GM18907 (cell line): ENCODE measurements around the gene HNRNPA2B1.
"Not testable (repeated sequence)": the region's sequence is repeated elsewhere in the genome, so short reads cannot be mapped to it uniquely, and the experiment has no call there.

ENCODE experiments used
- ATAC-seq: cut with Tn5 transposase; IDR thresholded peaks from one replicate; pipeline ENCODE4 v1.9.1; 2021; ENCODE audit warnings: mild to moderate bottlenecking, moderate library complexity; ENCODE audit not compliant: unreplicated experiment

The HNRNPA2B1 gene

DNA sequence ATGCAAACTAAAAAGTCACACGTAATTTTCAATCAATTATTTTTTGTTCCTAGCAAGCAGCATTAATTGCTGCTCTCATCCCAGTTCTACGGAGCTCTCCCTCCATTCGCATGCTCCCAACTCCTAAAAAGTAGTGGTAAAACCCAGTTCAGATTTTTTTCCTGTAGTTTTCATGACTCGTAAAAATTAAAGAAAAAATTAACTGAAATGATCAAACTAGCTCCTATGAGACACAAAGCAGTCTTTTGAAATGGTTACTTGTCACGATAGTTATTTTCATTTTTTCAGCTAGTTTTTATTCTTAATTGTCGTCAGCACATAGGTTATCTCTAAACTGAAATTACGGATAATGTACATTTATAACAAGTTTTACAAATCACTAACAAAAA lies 1.8 kb downstream of the HNRNPA2B1 start:
- no peak for ATAC-seq

GRCh38 chr7:26198133-26198780 lies 2.3 kb downstream of the HNRNPA2B1 start:
- no peak for ATAC-seq

- ATAC-seq = no peak
These were observed 3.1 kb downstream of the HNRNPA2B1 start for GRCh38 chr7:26197153-26198115.

GRCh38 chr7:26195867-26196657 lies 4.5 kb downstream of the HNRNPA2B1 start:
- no peak for ATAC-seq

DNA sequence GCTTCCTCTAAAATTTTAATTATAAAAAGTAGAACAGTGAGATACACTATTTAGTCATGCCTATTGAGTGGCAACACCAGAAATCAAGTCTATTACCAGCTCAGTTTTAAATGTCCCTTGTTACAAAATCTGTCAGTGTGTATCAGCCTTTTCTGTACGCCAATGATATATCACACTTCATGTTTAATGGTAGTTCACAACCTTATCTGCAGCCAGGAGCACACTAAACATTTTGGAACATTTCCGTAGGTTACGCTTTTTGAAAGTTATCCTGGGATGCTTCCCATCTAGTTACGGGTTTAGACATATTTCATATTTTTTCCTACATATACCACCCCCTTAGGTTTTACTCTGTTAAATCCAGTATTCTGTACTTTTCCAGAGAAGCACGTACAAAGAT lies 5.4 kb downstream of the HNRNPA2B1 start:
- ATAC-seq = no peak

DNA sequence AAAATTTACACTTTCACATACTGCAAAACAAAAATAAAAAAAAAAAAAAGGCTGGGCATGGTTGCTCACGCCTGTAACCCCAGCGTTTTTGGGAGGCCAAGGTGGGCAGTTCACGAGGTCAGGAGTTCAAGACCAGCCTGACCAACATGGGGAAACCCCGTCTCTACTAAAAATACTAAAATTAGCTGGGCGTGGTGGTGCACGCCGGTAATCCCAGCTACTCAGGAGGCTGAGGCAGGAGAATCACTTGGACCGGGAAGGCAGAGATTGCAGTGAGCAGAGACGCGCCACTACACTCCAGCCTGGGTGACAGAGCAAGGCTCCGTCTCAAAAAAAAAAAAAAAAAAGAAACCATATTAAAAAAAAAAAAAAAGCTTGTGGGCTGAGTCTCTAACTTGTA lies 5.8 kb downstream of the HNRNPA2B1 start:
- ATAC-seq = not testable (repeated sequence)

DNA sequence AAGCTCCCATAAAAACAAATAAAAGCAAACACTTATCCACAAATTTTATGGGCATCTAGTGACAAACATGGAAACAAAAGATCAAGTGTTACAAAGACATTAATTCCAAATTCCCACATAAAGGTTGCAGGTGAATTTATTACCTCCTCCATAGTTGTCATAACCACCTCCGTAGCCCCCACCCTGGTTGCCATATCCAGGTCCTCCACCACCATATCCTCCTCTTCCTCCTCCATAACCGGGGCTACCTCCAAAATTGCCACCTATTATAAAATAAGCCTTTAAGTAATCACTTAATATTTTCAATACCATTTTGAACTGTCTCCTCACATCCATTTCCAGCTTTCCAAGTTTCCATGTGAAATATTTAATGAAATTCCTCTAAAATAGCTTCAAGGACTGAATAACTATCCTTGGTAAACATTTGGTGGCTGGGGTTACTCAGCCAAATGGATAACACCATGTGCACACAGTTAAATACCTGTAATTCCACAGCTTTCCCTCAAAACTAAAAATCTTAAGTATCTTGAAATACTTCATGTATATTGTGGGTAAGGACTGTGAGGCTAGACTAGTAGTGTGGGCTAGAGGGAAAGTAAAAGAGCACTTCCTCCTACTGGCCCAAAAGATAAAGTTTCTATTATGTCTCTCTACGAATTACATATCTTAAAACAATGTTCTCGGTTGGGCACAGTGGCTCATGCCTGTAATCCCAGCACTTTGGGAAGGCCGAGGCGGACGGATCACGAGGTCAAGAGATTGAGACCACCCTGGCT lies 6.9 kb downstream of the HNRNPA2B1 start:
- no peak for ATAC-seq

DNA sequence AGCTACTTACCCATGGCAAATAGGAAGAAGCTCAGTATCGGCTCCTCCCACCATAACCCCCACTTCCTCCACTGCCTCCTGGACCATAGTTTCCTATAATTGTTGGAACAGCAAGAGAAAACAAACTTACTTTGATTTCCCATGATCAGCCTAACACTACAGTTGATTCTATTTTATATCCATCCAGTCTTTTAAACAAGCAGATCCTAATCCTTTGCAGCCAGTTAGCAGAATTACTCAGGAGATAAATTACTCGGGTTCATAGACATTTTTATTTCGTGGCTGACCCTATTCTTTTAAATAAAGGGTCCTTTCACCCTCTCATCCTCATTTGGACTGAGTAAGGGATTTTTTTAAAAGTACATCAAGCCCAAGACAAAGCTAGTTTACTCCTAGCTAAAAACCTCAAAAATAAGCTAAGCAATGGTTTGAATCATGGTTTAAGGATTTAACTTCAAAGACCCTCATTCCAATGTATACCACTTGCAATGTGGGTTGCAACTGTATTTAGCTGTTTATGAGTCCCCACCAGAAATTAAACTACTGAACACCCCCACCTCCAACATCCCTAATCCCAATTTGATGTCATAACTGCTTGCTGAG lies 8.0 kb downstream of the HNRNPA2B1 start:
- no peak for ATAC-seq

DNA sequence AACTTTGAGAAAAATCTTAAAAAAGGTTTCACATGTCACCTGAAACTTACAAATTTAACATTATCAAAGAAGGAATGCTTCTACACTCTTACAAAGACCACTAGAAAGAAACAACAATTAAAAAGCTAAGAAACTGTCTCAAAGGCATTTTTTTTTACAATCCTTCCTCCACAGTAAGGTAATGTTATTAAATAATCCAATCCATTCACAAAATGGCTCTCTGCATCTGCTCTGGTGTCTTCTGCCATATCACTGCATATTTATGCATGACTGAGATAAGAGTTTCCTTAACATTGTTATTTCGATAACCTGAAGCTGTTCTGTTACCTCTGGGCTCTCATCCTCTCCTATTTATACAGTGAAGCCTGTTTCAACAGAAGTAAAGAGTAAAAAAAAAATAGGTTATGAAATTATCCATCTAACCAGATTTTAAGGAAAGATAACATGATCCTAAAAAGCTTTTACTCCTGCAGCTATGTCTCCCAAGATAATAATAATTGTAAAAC lies 8.5 kb downstream of the HNRNPA2B1 start:
- ATAC-seq = no peak

DNA sequence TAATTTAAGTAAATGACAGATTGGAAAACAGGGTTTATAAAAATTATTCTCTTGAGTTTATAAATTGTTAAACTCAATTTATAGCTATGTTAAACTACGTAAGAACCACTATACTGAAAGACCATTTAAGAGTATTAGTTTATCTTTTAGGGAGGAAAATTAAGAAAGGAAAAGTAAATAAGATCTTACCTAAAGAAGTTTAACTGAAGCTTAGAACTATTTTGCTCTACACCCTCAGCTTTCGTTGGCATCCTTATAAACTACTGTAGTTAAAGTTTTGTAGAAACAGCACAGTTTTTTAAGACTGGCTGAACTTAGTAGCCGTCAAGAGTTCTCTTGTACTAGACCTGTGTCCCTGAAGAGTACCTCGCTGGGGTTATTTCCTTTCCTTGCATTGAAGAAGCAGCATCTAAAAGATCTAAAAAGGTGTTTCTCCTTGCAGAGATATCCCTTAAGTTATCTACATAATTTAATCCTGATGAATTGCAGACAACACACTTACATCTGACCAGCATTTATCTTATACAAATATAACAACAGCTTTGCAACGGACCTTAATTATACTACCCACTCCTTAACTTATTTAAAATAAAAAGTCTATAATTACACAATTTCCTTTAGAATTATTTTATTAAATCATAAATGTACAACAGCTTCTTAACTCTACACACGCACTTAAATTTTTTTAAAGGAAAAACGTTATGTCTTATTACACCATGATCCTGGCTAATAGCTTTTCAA lies 9.1 kb downstream of the HNRNPA2B1 start:
- ATAC-seq = no peak

DNA sequence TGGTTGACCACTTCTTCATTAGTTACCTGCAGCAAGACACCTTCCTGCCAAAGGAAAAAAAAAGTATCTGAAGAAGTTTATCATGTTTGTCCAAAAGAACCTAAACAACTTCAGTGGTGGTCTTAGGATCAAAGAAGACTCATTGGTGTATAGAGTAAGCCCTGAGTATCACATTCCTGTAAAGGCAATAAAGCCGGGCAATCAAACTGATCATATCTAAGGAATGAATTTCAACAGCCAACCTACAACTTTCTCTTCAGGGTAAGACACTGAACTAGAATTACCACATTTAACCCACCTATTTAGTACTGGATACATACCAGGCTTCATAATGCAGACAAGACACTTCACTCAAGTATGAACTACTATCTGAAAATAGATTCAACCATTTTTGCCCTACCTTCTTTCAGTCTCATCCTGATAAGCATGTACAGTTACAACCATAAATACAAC lies 10.1 kb downstream of the HNRNPA2B1 start:
- ATAC-seq = no peak

- ATAC-seq = no peak
These were observed 10.8 kb downstream of the HNRNPA2B1 start for GRCh38 chr7:26189697-26190096.

- ATAC-seq = no peak
These were observed 11.5 kb downstream of the HNRNPA2B1 start for GRCh38 chr7:26188957-26189541.

DNA sequence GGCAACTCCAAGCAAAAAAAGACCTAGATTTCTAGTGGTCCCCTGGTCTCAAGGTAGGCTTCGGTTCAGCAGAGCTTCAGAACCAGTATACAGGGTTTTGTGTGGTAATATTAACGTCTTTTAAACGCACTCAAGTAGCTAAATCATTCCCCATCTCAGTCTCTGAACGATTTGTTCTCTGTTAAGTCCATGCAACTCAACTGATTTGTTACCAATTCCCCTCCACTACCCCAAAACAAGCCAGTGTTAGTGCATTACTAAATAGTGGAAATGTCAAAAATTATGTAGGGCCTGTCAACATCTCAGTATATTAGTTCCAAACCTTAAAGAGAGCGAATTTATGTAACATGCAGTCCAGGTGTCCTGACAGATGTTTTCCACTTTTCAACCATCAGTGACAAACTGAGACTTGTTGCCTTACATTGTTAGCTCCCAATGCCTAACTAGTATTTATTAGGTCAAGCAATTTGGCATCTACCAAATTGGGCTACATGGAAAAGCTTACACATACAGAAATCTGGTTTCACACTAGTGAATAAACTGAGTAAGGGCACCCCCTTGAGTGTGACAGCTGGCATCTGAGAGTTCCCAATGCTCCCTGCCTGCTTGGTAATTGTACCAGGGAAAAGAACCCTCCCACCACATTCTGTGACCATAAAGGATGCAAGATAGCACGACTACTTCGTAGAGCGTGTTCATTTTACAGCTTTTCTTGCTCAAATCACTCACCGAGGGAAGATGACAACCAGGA lies 12.2 kb downstream of the HNRNPA2B1 start:
- ATAC-seq = no peak

GRCh38 chr7:26187380-26188205 lies 13.0 kb downstream of the HNRNPA2B1 start:
- ATAC-seq = no peak

DNA sequence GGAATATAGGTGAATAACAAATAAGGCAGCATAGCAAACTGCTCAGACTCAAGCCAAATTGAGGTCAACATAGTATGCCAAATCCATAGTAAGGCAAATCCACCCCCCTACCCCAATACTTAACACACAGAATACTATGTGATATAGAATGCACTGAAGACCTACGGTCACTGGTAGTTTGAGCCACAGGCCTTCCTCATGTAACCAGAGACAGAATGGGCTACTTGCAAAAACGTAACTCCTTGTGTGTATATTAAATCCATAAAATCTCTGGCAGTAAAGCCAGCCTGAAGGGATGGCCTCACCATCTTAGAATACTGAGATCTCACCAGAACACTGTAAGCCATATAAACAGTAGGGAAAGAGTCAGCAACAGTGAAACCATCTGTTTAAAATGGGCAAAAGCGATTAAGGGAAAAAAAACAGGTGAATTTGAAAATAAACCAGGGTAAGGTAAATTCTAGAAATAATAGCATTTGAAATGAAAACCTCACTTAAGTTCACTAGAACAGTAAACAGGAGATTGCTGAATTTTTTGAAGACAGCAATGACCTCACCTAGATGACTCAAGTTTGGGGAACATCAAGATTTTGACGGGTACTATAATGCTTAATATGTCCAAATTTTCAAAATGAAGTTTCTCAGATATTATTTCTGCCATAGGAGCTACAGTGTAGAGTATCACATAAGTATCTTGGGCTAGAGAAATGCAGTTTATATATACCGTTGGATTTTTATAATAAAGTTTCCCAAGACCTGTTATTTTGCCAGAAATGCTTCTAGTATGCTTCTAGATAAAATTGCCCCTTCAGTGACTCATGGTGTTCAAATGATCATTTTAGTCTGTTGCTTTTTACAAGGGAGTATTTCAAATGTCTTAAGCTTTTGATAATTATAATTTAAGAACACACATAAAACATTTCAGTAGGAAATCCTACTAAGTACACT lies 13.9 kb downstream of the HNRNPA2B1 start:
- no peak for ATAC-seq
